ENCODE results near the gene CDKL5. TPM values are rescaled to one million over a fixed set of nuclear protein-coding genes. Genes with fewer than 3 reads are reported as not detected.

CDKL5 gene
- total RNA-seq, 1 experiment from 2014 or later = 1.2 TPM

DNA sequence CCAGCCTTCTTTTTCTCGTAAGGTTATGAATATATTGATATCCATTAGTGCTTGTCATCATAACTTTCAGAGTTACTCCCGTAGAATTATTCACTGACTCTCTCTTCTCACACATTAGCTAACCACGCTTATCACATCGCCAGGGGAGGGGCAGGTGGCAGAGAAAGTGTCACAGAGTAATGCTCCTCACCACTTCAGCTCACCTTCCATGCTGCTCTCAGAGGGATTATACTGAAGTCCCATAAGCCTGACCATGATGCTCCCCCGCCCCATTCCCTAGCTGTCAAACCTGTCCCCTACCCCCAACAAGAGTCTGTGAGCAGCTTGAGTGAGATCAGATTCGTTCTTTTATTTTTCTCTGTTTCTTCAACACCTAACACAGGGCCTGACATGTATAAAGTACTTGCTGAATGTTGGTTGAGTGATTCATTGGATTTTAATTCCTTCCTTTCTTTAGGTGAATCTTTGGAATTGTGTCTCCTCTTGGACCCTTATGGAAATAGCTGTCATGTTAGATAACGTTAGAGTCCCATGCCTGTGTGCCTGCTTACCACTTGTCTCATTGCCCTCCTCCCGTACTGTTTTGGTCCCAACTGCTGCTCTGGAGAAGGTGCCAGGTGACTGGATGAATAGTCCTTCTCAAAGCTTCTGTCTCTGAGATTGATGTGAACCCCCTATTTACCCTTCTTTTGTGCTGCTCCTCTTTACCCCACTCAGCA is 191.4 kb downstream of the CDKL5 start:
- in situ Hi-C loops (cut with HindIII; ENCODE audit: low pct_unique_long_range_greater_than_20kb, low sequenced_read_pairs) (no loop called here), intact Hi-C loops (cut with micrococcal nuclease; ENCODE audit: unreplicated experiment) (no loop called here)
- ChIA-PET CTCF (no interaction called here), POLR2A (no interaction called here)
- BruUV-seq (replicated peaks) = no TSS peak
- no peaks in the 10 kb centered on the region for H3K4me1 ChIP-seq (ENCODE audit: control insufficient read depth, insufficient read depth, low read length)
- no peak overlapping the region for H3K4me3 ChIP-seq (ENCODE audit: low read depth in 2 of 2, low read length in 2 of 2)
- DNase-seq (ENCODE audit: low read depth, low spot score) = no peak
- H3K27ac ChIP-seq (ENCODE audit: low read length) = no peak overlapping the region
- H3K36me3 ChIP-seq (ENCODE audit: control insufficient read depth, insufficient read depth, low read length) = no peaks in the 10 kb centered on the region
- no peak for ATAC-seq
- no peaks in the 10 kb centered on the region for H3K9me3 ChIP-seq (ENCODE audit: control insufficient read depth, insufficient read depth, low read depth, low read length)
- no peaks in the 10 kb centered on the region for H3K27me3 ChIP-seq (ENCODE audit: control insufficient read depth, insufficient read depth, low read length)
- no peak for TF ChIP-seq POLR2AphosphoS5 (IDR thresholded peaks at IDR 0.05; ENCODE audit: low read depth, low read length)
- TF ChIP-seq, protein P1, sequence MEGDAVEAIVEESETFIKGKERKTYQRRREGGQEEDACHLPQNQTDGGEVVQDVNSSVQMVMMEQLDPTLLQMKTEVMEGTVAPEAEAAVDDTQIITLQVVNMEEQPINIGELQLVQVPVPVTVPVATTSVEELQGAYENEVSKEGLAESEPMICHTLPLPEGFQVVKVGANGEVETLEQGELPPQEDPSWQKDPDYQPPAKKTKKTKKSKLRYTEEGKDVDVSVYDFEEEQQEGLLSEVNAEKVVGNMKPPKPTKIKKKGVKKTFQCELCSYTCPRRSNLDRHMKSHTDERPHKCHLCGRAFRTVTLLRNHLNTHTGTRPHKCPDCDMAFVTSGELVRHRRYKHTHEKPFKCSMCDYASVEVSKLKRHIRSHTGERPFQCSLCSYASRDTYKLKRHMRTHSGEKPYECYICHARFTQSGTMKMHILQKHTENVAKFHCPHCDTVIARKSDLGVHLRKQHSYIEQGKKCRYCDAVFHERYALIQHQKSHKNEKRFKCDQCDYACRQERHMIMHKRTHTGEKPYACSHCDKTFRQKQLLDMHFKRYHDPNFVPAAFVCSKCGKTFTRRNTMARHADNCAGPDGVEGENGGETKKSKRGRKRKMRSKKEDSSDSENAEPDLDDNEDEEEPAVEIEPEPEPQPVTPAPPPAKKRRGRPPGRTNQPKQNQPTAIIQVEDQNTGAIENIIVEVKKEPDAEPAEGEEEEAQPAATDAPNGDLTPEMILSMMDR (IDR thresholded peaks at IDR 0.05) = no peak

DNA sequence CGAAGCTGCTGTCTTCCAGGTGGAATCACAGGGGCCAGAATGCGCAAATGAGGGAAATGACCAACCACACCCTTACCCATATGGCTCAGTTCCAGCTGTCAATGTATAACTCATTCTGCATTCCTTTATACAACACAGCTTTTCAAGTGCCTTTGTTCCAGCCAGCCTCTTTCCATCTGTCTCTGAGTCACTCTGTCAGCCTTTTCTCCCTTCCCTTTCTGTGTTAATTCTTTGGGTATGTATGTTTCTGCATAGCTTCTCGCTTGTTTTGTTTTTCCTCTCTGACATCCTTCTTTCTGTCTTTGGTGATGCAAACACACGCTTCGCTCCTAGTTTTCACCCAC is 192.0 kb downstream of the CDKL5 start:
- Histone ChIP-seq H3K36me3 (ENCODE audit: control insufficient read depth, insufficient read depth, low read length) (no peaks in the 10 kb centered on the region), H3K4me1 (ENCODE audit: control insufficient read depth, insufficient read depth, low read length) (no peaks in the 10 kb centered on the region), H3K4me3 (ENCODE audit: low read depth in 2 of 2, low read length in 2 of 2) (no peak overlapping the region), H3K27ac (ENCODE audit: low read length) (no peak overlapping the region), H3K27me3 (ENCODE audit: control insufficient read depth, insufficient read depth, low read length) (no peaks in the 10 kb centered on the region), H3K9me3 (ENCODE audit: control insufficient read depth, insufficient read depth, low read depth, low read length) (no peaks in the 10 kb centered on the region)
- ATAC-seq (no peak), DNase-seq (ENCODE audit: low read depth, low spot score) (no peak)
- CTCF ChIA-PET = no interaction called here
- intact Hi-C loops (cut with micrococcal nuclease; ENCODE audit: unreplicated experiment) = no loop called here
- TF ChIP-seq TCF7L2 (IDR thresholded peaks at IDR 0.05; ENCODE audit: low read depth, low read length) (no peak), SIN3A (IDR thresholded peaks at IDR 0.05; ENCODE audit: borderline replicate concordance, insufficient read depth, low read depth, low read length) (no peak), POLR2AphosphoS5 (IDR thresholded peaks at IDR 0.05; ENCODE audit: low read depth, low read length) (no peak)
- TF ChIP-seq, protein P2, sequence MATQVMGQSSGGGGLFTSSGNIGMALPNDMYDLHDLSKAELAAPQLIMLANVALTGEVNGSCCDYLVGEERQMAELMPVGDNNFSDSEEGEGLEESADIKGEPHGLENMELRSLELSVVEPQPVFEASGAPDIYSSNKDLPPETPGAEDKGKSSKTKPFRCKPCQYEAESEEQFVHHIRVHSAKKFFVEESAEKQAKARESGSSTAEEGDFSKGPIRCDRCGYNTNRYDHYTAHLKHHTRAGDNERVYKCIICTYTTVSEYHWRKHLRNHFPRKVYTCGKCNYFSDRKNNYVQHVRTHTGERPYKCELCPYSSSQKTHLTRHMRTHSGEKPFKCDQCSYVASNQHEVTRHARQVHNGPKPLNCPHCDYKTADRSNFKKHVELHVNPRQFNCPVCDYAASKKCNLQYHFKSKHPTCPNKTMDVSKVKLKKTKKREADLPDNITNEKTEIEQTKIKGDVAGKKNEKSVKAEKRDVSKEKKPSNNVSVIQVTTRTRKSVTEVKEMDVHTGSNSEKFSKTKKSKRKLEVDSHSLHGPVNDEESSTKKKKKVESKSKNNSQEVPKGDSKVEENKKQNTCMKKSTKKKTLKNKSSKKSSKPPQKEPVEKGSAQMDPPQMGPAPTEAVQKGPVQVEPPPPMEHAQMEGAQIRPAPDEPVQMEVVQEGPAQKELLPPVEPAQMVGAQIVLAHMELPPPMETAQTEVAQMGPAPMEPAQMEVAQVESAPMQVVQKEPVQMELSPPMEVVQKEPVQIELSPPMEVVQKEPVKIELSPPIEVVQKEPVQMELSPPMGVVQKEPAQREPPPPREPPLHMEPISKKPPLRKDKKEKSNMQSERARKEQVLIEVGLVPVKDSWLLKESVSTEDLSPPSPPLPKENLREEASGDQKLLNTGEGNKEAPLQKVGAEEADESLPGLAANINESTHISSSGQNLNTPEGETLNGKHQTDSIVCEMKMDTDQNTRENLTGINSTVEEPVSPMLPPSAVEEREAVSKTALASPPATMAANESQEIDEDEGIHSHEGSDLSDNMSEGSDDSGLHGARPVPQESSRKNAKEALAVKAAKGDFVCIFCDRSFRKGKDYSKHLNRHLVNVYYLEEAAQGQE (IDR thresholded peaks at IDR 0.05; ENCODE audit: insufficient read depth in 1 of 2, low read depth in 2 of 2, low read length in 1 of 2) = no peak
- TF ChIP-seq, protein P1 (IDR thresholded peaks at IDR 0.05) = no peak
- POLR2A ChIA-PET = no interaction called here
- BruUV-seq (replicated peaks) = no TSS peak
- in situ Hi-C loops (cut with HindIII; ENCODE audit: low pct_unique_long_range_greater_than_20kb, low sequenced_read_pairs) = no loop called here

Measured in Panc1 (cell line).